IPS-18a (cell line): ENCODE data around the gene SKIL.
A peak's percentile ranks its signal among the peaks of the same experiment; 100 is the strongest.
"Not testable (repeated sequence)": the region's sequence is repeated elsewhere in the genome, so short reads cannot be mapped to it uniquely, and the experiment has no call there.

Source experiments
- H3K27ac ChIP-seq: one replicate; pipeline ENCODE4 v1.5.1; 2013; ENCODE audit warnings: low read length
- H3K27me3 ChIP-seq: one replicate; pipeline ENCODE4 v1.6.1; 2013; ENCODE audit warnings: mild to moderate bottlenecking, low read length; ENCODE audit not compliant: control insufficient read depth, insufficient read depth
- H3K36me3 ChIP-seq: one replicate; pipeline ENCODE4 v1.6.1; 2013; ENCODE audit warnings: low read depth, low read length; ENCODE audit not compliant: control insufficient read depth
- H3K4me1 ChIP-seq: one replicate; pipeline ENCODE4 v1.6.1; 2013; ENCODE audit warnings: low read depth, low read length; ENCODE audit not compliant: control insufficient read depth
- H3K4me3 ChIP-seq: one replicate; pipeline ENCODE4 v1.5.1; 2013; ENCODE audit warnings: low read length
- H3K9ac ChIP-seq: one replicate; pipeline ENCODE4 v1.6.1; 2013; ENCODE audit warnings: mild to moderate bottlenecking, low read length, moderate library complexity
- H3K9me3 ChIP-seq: one replicate; pipeline ENCODE4 v1.6.1; 2013; ENCODE audit warnings: low read depth, low read length; ENCODE audit not compliant: control insufficient read depth

The SKIL gene

GRCh38 chr3:170357176-170358041 is at the start of gene SKIL:
Gene SKIL (plus strand): TSS chr3:170357715. CDS start chr3:170360332, 2,617 bp downstream.
- Histone ChIP-seq H3K4me3 (peak within 1 kb of the TSS; percentile 96), H3K27ac (peak within 1 kb of the TSS; percentile 88), H3K27me3 (no peaks in the 10 kb centered on the region), H3K36me3 (peaks cover 21% of the 10 kb centered on the region), H3K9ac (peak within 1 kb of the TSS; percentile 88), H3K4me1 (peaks cover 39% of the 10 kb centered on the region), H3K9me3 (no peaks in the 10 kb centered on the region)

DNA sequence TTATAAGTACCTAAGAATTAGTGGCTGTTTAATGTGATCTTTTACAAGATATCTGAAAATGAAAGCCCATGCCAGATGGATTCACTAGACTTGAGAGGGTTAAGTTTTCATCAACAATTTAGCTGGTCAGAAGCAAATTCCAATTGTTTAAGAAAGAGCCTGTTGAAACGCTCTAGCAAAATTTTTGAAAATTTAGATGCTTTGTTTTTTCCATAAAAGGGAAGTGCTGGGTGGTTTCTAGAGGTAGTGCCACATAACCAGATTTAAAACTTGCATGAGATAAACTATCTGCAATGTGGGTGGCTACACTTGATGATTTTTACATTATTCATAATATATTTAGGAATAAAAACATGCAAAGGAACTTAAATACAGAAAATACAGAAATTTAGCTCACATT is 48.5 kb upstream of the SKIL start:
- H3K9me3 ChIP-seq: no peaks in the 10 kb centered on the region
- no peak overlapping the region for H3K9ac ChIP-seq
- peaks cover 3% of the 10 kb centered on the region for H3K36me3 ChIP-seq
- no peaks in the 10 kb centered on the region for H3K27me3 ChIP-seq
- H3K4me1 ChIP-seq: no peaks in the 10 kb centered on the region
- no peak overlapping the region for H3K27ac ChIP-seq
- no peak overlapping the region for H3K4me3 ChIP-seq

DNA sequence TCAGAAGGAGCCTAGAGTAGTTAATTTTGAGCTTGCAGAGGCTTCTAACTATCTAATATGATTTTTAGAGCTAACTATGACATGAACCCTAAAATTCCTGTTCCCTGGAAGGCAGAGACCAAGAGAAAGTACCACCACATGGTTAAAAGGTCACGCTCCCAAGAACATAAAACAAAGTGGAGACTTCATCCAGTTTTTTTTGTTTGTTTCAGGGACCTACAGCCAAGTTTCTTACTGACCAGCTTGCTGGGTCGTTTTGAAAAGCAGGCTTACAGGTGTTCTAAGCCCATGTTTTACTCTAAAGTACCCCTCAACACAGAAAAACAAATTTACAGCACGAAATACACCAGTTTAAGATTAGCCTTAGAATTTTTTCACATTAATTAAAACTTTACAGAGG is 39.6 kb upstream of the SKIL start:
- H3K9me3 ChIP-seq: no peaks in the 10 kb centered on the region
- H3K9ac ChIP-seq: no peak overlapping the region
- no peaks in the 10 kb centered on the region for H3K36me3 ChIP-seq
- H3K4me3 ChIP-seq: no peak overlapping the region
- H3K27me3 ChIP-seq: no peaks in the 10 kb centered on the region
- no peak overlapping the region for H3K27ac ChIP-seq
- H3K4me1 ChIP-seq: peaks cover 16% of the 10 kb centered on the region

GRCh38 chr3:170320461-170321121 is 36.9 kb upstream of the SKIL start:
- Histone ChIP-seq H3K9ac (no peak overlapping the region), H3K27ac (no peak overlapping the region), H3K9me3 (no peaks in the 10 kb centered on the region), H3K36me3 (no peaks in the 10 kb centered on the region), H3K27me3 (no peaks in the 10 kb centered on the region), H3K4me1 (peaks cover 23% of the 10 kb centered on the region), H3K4me3 (no peak overlapping the region)

DNA sequence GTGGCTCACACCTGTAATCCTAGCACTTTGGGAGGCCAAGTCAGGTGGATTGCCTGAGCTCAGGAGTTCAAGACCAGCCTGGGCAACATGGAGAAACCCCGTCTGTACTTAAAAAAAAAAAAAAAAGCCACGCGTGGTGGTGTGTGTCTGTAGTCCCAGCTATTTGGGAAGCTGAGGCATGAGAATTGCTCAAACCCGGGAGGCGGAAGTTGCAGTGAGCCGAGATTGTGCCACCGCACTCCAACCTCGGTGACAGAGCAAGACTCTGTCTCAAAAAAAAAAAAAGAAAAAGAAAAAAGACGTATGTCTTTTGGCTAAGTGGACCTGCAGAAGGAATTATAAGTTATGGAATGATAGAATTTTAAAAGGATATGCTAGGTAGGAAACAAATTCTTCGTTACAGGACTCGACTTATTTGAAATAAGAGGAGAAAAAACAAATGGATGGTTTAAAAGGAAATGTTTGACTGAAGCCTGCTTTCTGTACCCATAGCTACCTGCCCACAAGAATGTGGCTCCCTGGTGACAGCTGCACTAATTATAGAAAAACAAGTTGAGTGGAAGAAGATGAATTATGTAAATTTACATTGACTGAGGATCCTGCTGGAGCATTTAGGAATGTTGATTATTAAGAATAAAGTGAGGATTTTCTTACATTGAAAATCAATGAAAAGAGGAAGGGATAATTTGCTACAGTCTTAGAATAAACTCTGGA is 36.0 kb upstream of the SKIL start:
- Histone ChIP-seq H3K27ac (no peak overlapping the region), H3K4me3 (no peak overlapping the region), H3K27me3 (no peaks in the 10 kb centered on the region), H3K9me3 (peaks cover under 1% of the 10 kb centered on the region), H3K9ac (no peak overlapping the region), H3K4me1 (peaks cover 23% of the 10 kb centered on the region), H3K36me3 (no peaks in the 10 kb centered on the region)

- Histone ChIP-seq H3K9ac (no peak overlapping the region), H3K27ac (no peak overlapping the region), H3K9me3 (peaks cover 6% of the 10 kb centered on the region), H3K4me3 (no peak overlapping the region), H3K36me3 (no peaks in the 10 kb centered on the region), H3K4me1 (peaks cover 23% of the 10 kb centered on the region), H3K27me3 (no peaks in the 10 kb centered on the region)
These were observed 34.8 kb upstream of the SKIL start for GRCh38 chr3:170322566-170323269.

DNA sequence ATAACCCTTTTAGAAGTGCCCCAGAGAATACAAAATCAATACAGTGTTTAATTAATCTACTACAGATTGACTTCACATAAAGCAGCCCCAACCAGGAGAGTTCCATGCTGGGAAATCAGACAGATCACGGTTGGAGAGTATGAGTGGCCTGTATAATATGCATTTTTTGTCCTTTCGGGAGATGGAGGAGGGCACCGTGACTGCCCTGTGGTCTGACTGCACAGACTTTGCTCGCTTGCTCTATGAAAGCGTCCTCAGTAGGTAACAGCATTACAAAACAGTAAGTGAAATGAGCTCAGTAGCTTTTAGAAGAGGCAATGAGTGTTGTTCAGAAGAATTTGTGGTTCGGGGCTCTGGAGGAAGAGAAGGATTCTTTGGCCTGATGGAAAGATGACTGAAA is 34.2 kb upstream of the SKIL start:
- Histone ChIP-seq H3K4me3 (no peak overlapping the region), H3K27ac (no peak overlapping the region), H3K9ac (no peak overlapping the region), H3K4me1 (peaks cover 23% of the 10 kb centered on the region), H3K9me3 (peaks cover 6% of the 10 kb centered on the region), H3K27me3 (no peaks in the 10 kb centered on the region), H3K36me3 (no peaks in the 10 kb centered on the region)

GRCh38 chr3:170324962-170325361 is 32.6 kb upstream of the SKIL start:
- H3K27me3 ChIP-seq: no peaks in the 10 kb centered on the region
- H3K4me3 ChIP-seq: no peak overlapping the region
- H3K36me3 ChIP-seq: no peaks in the 10 kb centered on the region
- H3K4me1 ChIP-seq: peaks cover 23% of the 10 kb centered on the region
- H3K9ac ChIP-seq: no peak overlapping the region
- H3K9me3 ChIP-seq: peaks cover 6% of the 10 kb centered on the region
- no peak overlapping the region for H3K27ac ChIP-seq

GRCh38 chr3:170327040-170327808 is 30.3 kb upstream of the SKIL start:
- no peaks in the 10 kb centered on the region for H3K36me3 ChIP-seq
- no peak overlapping the region for H3K27ac ChIP-seq
- peaks cover 14% of the 10 kb centered on the region for H3K4me1 ChIP-seq
- no peak overlapping the region for H3K4me3 ChIP-seq
- no peak overlapping the region for H3K9ac ChIP-seq
- H3K27me3 ChIP-seq: no peaks in the 10 kb centered on the region
- peaks cover 6% of the 10 kb centered on the region for H3K9me3 ChIP-seq

- H3K27me3 ChIP-seq, H3K9me3 ChIP-seq, H3K27ac ChIP-seq, H3K4me1 ChIP-seq, H3K36me3 ChIP-seq, H3K4me3 ChIP-seq, H3K9ac ChIP-seq: not testable (repeated sequence)
These were observed 29.5 kb upstream of the SKIL start for GRCh38 chr3:170327868-170328548.
